CD1c-positive myeloid dendritic cell (primary cell): ENCODE measurements around the gene OR51B4.
"Not testable (repeated sequence)": the region's sequence is repeated elsewhere in the genome, so short reads cannot be mapped to it uniquely, and the experiment has no call there.

Experiments used
- DNase-seq: peaks from one replicate; pipeline ENCODE4 v3.0.0-alpha.2; 2016; ENCODE audit errors: extremely low spot score

Gene OR51B4

GRCh38 chr11:5294342-5294995 is 7.3 kb downstream of the OR51B4 start:
- not testable (repeated sequence) for DNase-seq

- DNase-seq, result no peak
Measured at GRCh38 chr11:5293028-5293427, 8.7 kb downstream of the OR51B4 start.

GRCh38 chr11:5291207-5291838 is 10.4 kb downstream of the OR51B4 start:
- no peak for DNase-seq

- no peak for DNase-seq
Measured at GRCh38 chr11:5290106-5290505, 11.6 kb downstream of the OR51B4 start.

- DNase-seq, result no peak
Measured at GRCh38 chr11:5289696-5290095, 12.1 kb downstream of the OR51B4 start.

GRCh38 chr11:5288906-5289550 is 12.7 kb downstream of the OR51B4 start:
- no peak for DNase-seq

- DNase-seq, result no peak
Measured at GRCh38 chr11:5288108-5288905, 13.4 kb downstream of the OR51B4 start.

GRCh38 chr11:5286901-5287300 is 14.8 kb downstream of the OR51B4 start:
- no peak for DNase-seq

GRCh38 chr11:5286351-5286750 is 15.4 kb downstream of the OR51B4 start:
- DNase-seq, result no peak

GRCh38 chr11:5285703-5286340 is 15.9 kb downstream of the OR51B4 start:
- no peak for DNase-seq

- no peak for DNase-seq
Measured at GRCh38 chr11:5284637-5285036, 17.1 kb downstream of the OR51B4 start.

GRCh38 chr11:5283882-5284281 is 17.9 kb downstream of the OR51B4 start:
- DNase-seq, result no peak

- no peak for DNase-seq
Measured at GRCh38 chr11:5283086-5283485, 18.7 kb downstream of the OR51B4 start.

GRCh38 chr11:5282628-5283027 is 19.1 kb downstream of the OR51B4 start:
- no peak for DNase-seq

- no peak for DNase-seq
Measured at GRCh38 chr11:5281596-5281995, 20.1 kb downstream of the OR51B4 start.

- peak; percentile 75 for DNase-seq
Measured at GRCh38 chr11:5280582-5281102, 21.1 kb downstream of the OR51B4 start.

- no peak for DNase-seq
Measured at GRCh38 chr11:5279471-5280090, 22.2 kb downstream of the OR51B4 start.

- no peak for DNase-seq
Measured at GRCh38 chr11:5277807-5278382, 23.9 kb downstream of the OR51B4 start.

GRCh38 chr11:5276697-5277096 is 25.0 kb downstream of the OR51B4 start:
- DNase-seq, result no peak

GRCh38 chr11:5275369-5276110 is 26.2 kb downstream of the OR51B4 start:
- no peak for DNase-seq
